ENCODE data around the gene ASCC1.

Gene ASCC1

DNA sequence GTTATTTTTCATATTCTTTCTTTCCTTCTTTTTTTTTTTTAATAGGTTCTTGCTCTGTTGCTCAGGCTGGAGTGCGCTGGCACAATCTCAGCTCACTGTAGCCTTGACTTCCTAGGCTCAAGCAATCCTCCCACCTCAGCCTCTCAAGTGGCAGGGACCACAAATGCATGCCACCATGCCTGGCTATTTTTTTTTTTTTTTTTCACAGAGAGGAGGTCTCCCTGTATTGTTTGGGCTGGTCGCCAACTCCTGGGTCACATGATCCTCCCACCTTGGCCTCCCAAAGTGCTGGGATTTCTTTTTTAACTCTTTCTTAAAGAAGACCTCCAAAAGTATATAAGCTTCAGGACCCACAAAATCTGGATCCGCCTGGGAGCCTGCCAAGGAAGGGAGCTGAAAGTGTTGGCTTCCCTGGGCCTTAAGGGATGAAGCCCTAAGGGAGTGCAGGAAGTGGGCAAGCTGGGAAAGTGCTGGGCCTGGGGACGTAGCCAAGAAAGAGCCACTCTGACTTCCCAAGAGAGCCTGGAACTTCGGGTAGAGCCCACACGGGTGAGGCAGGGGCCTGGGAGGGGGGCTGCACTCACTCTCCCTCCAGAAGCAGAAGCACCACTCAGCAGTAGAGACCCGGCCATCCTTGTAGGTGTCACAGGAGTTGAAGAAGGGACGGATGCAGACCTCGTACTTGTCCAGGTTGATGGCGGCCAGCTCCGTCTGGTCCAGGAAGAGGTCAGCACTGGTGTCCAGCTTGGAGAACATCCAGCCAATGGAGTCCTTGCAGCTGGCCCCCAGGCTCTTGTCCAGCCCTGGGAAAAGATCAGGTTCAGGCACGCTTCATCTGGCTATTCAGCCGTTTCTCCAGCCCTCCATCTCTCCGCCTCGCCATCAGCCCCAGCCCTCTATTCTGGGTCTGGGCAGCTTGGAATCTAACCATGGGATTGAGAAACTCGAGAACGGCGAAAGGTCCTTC, 149.5 kb downstream of the ASCC1 start:
- Histone ChIP-seq H3K79me2 (ENCODE audit: control insufficient read depth, low read length) (no peaks in the 10 kb centered on the region), H3K9me3 (ENCODE audit: control insufficient read depth, insufficient read depth, low read length) (no peaks in the 10 kb centered on the region), H4K20me1 (ENCODE audit: control insufficient read depth, insufficient read depth, low read depth, low read length) (no peaks in the 10 kb centered on the region; the same call in 1 of the 2 replicates), H3K36me3 (ENCODE audit: control insufficient read depth, low read length) (no peaks in the 10 kb centered on the region), H3K27me3 (ENCODE audit: control insufficient read depth, low read length) (peaks cover 5% of the 10 kb centered on the region; the same call in 1 of the 2 replicates), H3K4me3 (ENCODE audit: low read length) (no peak overlapping the region), H3F3A (ENCODE audit: control insufficient read depth, insufficient read depth) (no peaks in the 10 kb centered on the region), H3K27ac (ENCODE audit: low read depth, low read length) (no peak overlapping the region), H3K4me1 (ENCODE audit: control insufficient read depth, low read length) (0 out of 2 replicates have a peak, but pooled peaks cover 4% of the 10 kb centered on the region), H3K4me2 (ENCODE audit: low read length) (no peak overlapping the region), H3K9me2 (replicated peaks; ENCODE audit: control insufficient read depth, low read length) (no peaks in the 10 kb centered on the region)
- TF ChIP-seq, protein P1, sequence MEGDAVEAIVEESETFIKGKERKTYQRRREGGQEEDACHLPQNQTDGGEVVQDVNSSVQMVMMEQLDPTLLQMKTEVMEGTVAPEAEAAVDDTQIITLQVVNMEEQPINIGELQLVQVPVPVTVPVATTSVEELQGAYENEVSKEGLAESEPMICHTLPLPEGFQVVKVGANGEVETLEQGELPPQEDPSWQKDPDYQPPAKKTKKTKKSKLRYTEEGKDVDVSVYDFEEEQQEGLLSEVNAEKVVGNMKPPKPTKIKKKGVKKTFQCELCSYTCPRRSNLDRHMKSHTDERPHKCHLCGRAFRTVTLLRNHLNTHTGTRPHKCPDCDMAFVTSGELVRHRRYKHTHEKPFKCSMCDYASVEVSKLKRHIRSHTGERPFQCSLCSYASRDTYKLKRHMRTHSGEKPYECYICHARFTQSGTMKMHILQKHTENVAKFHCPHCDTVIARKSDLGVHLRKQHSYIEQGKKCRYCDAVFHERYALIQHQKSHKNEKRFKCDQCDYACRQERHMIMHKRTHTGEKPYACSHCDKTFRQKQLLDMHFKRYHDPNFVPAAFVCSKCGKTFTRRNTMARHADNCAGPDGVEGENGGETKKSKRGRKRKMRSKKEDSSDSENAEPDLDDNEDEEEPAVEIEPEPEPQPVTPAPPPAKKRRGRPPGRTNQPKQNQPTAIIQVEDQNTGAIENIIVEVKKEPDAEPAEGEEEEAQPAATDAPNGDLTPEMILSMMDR (IDR thresholded peaks at IDR 0.05; ENCODE audit: low read depth, low read length, poor library complexity, severe bottlenecking): no peak
- TF ChIP-seq EZH2phosphoT487 (IDR thresholded peaks at IDR 0.05; ENCODE audit: borderline replicate concordance, low read length): no peak

DNA sequence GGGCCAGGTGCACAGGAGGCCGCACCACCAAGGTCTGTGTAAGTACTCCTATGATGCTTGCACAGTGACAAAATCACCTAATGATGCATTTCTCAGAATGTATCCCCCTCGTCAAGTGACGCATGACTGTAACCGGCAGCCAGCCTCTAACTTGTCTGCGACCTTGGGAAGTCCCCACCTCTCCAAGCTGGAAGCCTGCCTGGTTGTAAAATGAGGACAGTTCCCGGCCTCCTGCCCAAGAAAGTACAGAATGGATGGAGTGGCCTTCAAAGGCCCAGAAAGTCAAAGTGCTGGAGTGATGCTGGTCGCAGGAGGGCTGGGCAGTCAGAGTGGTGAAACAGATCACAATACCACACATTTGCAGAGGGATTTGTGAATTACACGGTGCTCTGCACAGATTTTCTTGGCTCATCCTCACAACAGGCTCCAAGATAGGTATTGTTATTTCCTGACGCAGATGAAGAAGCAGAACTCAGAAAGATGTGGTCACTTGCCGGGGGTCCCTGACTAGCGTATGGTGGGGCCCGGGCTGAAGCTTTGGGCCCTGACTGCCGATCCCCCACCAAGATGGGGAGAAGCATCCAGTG, 150.5 kb downstream of the ASCC1 start:
- H3K27me3 ChIP-seq (ENCODE audit: control insufficient read depth, low read length): peaks cover 5% of the 10 kb centered on the region; the same call in 1 of the 2 replicates
- TF ChIP-seq, protein P1 (IDR thresholded peaks at IDR 0.05; ENCODE audit: low read depth, low read length, poor library complexity, severe bottlenecking): no peak
- no peak for TF ChIP-seq EZH2phosphoT487 (IDR thresholded peaks at IDR 0.05; ENCODE audit: borderline replicate concordance, low read length)
- H3K4me2 ChIP-seq (ENCODE audit: low read length): no peak overlapping the region

DNA sequence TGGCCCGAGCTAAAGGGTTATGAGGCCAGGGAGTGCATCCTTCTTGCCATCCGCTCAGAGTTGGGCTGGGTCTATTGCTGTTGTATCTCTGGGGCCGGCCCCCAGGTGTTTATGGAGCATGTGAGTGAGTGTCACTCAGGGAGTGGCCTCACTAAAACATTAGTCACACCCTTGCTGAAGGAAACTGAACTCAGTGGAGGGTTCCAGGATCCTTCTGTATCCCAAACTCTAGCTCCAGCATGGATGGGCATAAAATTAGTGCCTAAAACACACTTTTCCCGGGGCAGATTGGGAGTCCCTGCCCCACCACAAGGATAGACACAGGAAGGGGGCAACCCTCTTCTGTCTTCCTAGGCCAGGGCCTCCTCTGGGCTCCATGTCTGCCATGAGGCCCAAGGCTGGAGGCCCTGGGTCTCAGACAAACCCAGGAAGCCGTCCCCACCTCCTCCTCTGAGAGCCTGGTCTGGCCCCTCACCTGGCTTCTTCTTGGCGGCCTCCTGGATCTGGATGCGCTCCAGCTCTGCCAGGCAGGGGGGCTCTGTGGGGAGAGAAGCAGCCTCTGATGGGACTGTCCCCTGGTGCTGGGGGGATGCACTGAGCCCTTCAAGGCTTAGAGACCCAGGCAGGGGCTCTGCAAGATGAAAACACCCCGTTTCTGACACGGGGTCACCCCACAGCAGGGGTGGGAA, 152.2 kb downstream of the ASCC1 start:
- H3K27me3 ChIP-seq (ENCODE audit: control insufficient read depth, low read length): peaks cover 20% of the 10 kb centered on the region
- no peaks in the 10 kb centered on the region for H3K79me2 ChIP-seq (ENCODE audit: control insufficient read depth, low read length)
- H3K4me3 ChIP-seq (ENCODE audit: low read length): no peak overlapping the region
- no peaks in the 10 kb centered on the region for H3K36me3 ChIP-seq (ENCODE audit: control insufficient read depth, low read length)
- no peak overlapping the region for H3K4me2 ChIP-seq (ENCODE audit: low read length)
- no peaks in the 10 kb centered on the region for H3K4me1 ChIP-seq (ENCODE audit: control insufficient read depth, low read length)
- H4K20me1 ChIP-seq (ENCODE audit: control insufficient read depth, insufficient read depth, low read depth, low read length): no peaks in the 10 kb centered on the region; the same call in 1 of the 2 replicates
- no peaks in the 10 kb centered on the region for H3F3A ChIP-seq (ENCODE audit: control insufficient read depth, insufficient read depth)
- no peak for TF ChIP-seq EZH2phosphoT487 (IDR thresholded peaks at IDR 0.05; ENCODE audit: borderline replicate concordance, low read length)
- TF ChIP-seq, protein P1 (IDR thresholded peaks at IDR 0.05; ENCODE audit: low read depth, low read length, poor library complexity, severe bottlenecking): no peak
- no peaks in the 10 kb centered on the region for H3K9me2 ChIP-seq (replicated peaks; ENCODE audit: control insufficient read depth, low read length)
- no peaks in the 10 kb centered on the region for H3K9me3 ChIP-seq (ENCODE audit: control insufficient read depth, insufficient read depth, low read length)
- no peak overlapping the region for H3K27ac ChIP-seq (ENCODE audit: low read depth, low read length)

More for the DNA sequence above, 150.5 kb downstream of the ASCC1 start:
- H3K27ac ChIP-seq (ENCODE audit: low read depth, low read length): no peak overlapping the region
- no peaks in the 10 kb centered on the region for H3F3A ChIP-seq (ENCODE audit: control insufficient read depth, insufficient read depth)
- H3K4me3 ChIP-seq (ENCODE audit: low read length): no peak overlapping the region
- no peaks in the 10 kb centered on the region for H3K9me2 ChIP-seq (replicated peaks; ENCODE audit: control insufficient read depth, low read length)
- H3K9me3 ChIP-seq (ENCODE audit: control insufficient read depth, insufficient read depth, low read length): no peaks in the 10 kb centered on the region
- H3K79me2 ChIP-seq (ENCODE audit: control insufficient read depth, low read length): no peaks in the 10 kb centered on the region
- H4K20me1 ChIP-seq (ENCODE audit: control insufficient read depth, insufficient read depth, low read depth, low read length): no peaks in the 10 kb centered on the region; the same call in 1 of the 2 replicates
- H3K36me3 ChIP-seq (ENCODE audit: control insufficient read depth, low read length): no peaks in the 10 kb centered on the region
- 0 out of 2 replicates have a peak, but pooled peaks cover 4% of the 10 kb centered on the region for H3K4me1 ChIP-seq (ENCODE audit: control insufficient read depth, low read length)
